ENCODE results near the gene SRPK1. TPM values are rescaled to one million over a fixed set of nuclear protein-coding genes. Genes with fewer than 3 reads are reported as not detected.

SRPK1 gene
- total RNA-seq = 100 to 1,000 TPM; 107 to 155 (median 110) TPM

DNA sequence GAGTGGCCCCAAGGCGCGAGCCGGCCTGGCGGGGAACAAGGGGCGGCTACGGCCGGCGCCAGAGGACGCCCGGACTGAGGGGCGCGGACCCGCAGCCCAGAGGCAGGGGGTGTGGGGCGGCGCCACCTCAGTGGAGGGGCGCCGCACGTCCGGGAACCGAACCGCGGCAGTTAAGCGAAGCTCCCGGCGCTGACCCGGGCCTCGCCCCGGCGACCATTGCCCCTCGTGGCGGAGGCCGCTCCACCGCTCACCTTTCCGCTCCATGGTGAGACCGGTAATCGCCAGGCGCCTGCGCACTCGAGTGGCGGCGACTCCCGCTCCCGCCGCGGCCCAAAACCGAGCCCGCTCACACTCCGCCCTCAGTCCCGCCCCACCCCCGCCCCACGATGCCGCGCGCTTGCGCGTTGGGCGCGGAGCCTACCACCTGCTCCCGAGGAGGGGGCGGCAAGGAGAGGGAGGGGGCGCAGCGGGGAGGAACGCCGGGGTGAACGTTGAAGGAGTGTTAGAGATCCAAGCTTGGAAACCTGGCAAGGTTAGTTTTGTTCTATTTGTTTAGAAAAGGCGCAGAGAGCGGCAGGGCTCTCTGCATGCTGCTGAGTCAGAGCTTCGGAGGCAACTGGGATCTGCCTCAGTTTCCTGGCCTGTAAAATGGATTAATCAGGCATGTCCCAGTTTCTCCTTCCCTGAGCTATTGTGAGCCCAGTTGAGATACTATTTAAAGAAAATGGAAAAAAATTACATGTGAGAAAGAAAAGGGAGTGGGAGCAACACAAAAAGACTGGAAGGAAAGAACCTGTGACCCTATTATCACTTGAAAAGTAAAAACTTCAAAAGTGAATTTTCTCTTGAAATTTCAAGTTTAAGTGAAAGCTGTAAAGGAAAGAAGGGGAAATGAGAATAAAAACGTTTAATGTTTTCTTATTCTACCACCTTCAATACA lies at the start of gene SRPK1:
Gene SRPK1, minus strand, starts transcription at position 306 of the 940 bp plus-strand sequence. Its CDS starts 42 bp downstream, at position 264.
- WGBS, 2 donors (ENCODE audit: low coverage in 1 of 2) = 0 to 1% methylated on average over 2 to 21 of the region's 69 CpGs
- peak within 1 kb of the TSS; percentile 93 to 98 (median 96) for H3K4me3 ChIP-seq
- H3K4me1 ChIP-seq = peaks cover 7 to 49% (median 39%) of the 10 kb centered on the region in 4 donors
- peak; percentile 94 for DNase-seq
- peak; percentile 88 to 93 (median 91) for TF ChIP-seq POLR2AphosphoS5 (IDR thresholded peaks at IDR 0.05)
- peak; percentile 81 for TF ChIP-seq POLR2A (IDR thresholded peaks at IDR 0.05)
- no peak for TF ChIP-seq EP300 (IDR thresholded peaks at IDR 0.05; ENCODE audit: low read depth)
- peak within 1 kb of the TSS; percentile 88 to 96 (median 92) for H3K27ac ChIP-seq
- no peaks in the 10 kb centered on the region for H3K36me3 ChIP-seq
- no peaks in the 10 kb centered on the region for H3K9me3 ChIP-seq
- H3K27me3 ChIP-seq = no peaks in the 10 kb centered on the region
- in situ Hi-C loops (cut with MboI; ENCODE audit: low pct_ligation_motif_present in 1 of 4, low pct_unique_long_range_greater_than_20kb in 1 of 4, low sequenced_read_pairs in 3 of 4) (no loop called here), intact Hi-C loops (cut with DNase I; ENCODE audit: low total_unique reads) (no loop called here)

GRCh38 chr6:35970181-35970580 lies 49.3 kb upstream of the SRPK1 start:
- peaks cover 0 to 23% (median 8%) of the 10 kb centered on the region in 4 donors for H3K4me1 ChIP-seq
- H3K27ac ChIP-seq = no peak overlapping the region
- in situ Hi-C loops (cut with MboI; ENCODE audit: low pct_ligation_motif_present in 1 of 4, low pct_unique_long_range_greater_than_20kb in 1 of 4, low sequenced_read_pairs in 3 of 4) = no loop called here
- no peak for TF ChIP-seq POLR2A (IDR thresholded peaks at IDR 0.05)
- no peak for TF ChIP-seq POLR2AphosphoS5 (IDR thresholded peaks at IDR 0.05)
- TF ChIP-seq EP300 (IDR thresholded peaks at IDR 0.05; ENCODE audit: low read depth) = no peak
- TF ChIP-seq, protein P1, sequence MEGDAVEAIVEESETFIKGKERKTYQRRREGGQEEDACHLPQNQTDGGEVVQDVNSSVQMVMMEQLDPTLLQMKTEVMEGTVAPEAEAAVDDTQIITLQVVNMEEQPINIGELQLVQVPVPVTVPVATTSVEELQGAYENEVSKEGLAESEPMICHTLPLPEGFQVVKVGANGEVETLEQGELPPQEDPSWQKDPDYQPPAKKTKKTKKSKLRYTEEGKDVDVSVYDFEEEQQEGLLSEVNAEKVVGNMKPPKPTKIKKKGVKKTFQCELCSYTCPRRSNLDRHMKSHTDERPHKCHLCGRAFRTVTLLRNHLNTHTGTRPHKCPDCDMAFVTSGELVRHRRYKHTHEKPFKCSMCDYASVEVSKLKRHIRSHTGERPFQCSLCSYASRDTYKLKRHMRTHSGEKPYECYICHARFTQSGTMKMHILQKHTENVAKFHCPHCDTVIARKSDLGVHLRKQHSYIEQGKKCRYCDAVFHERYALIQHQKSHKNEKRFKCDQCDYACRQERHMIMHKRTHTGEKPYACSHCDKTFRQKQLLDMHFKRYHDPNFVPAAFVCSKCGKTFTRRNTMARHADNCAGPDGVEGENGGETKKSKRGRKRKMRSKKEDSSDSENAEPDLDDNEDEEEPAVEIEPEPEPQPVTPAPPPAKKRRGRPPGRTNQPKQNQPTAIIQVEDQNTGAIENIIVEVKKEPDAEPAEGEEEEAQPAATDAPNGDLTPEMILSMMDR (IDR thresholded peaks at IDR 0.05) = no peak
- H3K36me3 ChIP-seq = no peaks in the 10 kb centered on the region
- H3K4me3 ChIP-seq = no peak overlapping the region
- WGBS, 2 donors (ENCODE audit: low coverage in 1 of 2) = 80 to 84% methylated on average over 4 of the region's 4 CpGs
- no peaks in the 10 kb centered on the region for H3K9me3 ChIP-seq
- no peak for DNase-seq
- no peaks in the 10 kb centered on the region for H3K27me3 ChIP-seq
- intact Hi-C loops (cut with DNase I; ENCODE audit: low total_unique reads) = no loop called here

GRCh38 chr6:35969646-35970045 lies 48.7 kb upstream of the SRPK1 start:
- Histone ChIP-seq H3K27ac (no peak overlapping the region), H3K27me3 (no peaks in the 10 kb centered on the region), H3K4me1 (peaks cover 0 to 23% (median 8%) of the 10 kb centered on the region in 4 donors), H3K9me3 (no peaks in the 10 kb centered on the region), H3K36me3 (no peaks in the 10 kb centered on the region), H3K4me3 (no peak overlapping the region)
- no peak for DNase-seq
- TF ChIP-seq POLR2A (IDR thresholded peaks at IDR 0.05) (no peak), POLR2AphosphoS5 (IDR thresholded peaks at IDR 0.05) (no peak), EP300 (IDR thresholded peaks at IDR 0.05; ENCODE audit: low read depth) (no peak)
- TF ChIP-seq, protein P1 (IDR thresholded peaks at IDR 0.05) = no peak
- in situ Hi-C loops (cut with MboI; ENCODE audit: low pct_ligation_motif_present in 1 of 4, low pct_unique_long_range_greater_than_20kb in 1 of 4, low sequenced_read_pairs in 3 of 4) = no loop called here
- intact Hi-C loops (cut with DNase I; ENCODE audit: low total_unique reads) = no loop called here

GRCh38 chr6:35968821-35969220 lies 47.9 kb upstream of the SRPK1 start:
- Histone ChIP-seq H3K27me3 (no peaks in the 10 kb centered on the region), H3K27ac (no peak overlapping the region), H3K4me3 (no peak overlapping the region), H3K36me3 (no peaks in the 10 kb centered on the region), H3K4me1 (peaks cover 0 to 21% (median 8%) of the 10 kb centered on the region in 4 donors), H3K9me3 (no peaks in the 10 kb centered on the region)
- intact Hi-C loops (cut with DNase I; ENCODE audit: low total_unique reads) = no loop called here
- TF ChIP-seq, protein P1 (IDR thresholded peaks at IDR 0.05) = no peak
- no peak for TF ChIP-seq POLR2A (IDR thresholded peaks at IDR 0.05)
- no peak for TF ChIP-seq EP300 (IDR thresholded peaks at IDR 0.05; ENCODE audit: low read depth)
- TF ChIP-seq POLR2AphosphoS5 (IDR thresholded peaks at IDR 0.05) = no peak
- in situ Hi-C loops (cut with MboI; ENCODE audit: low pct_ligation_motif_present in 1 of 4, low pct_unique_long_range_greater_than_20kb in 1 of 4, low sequenced_read_pairs in 3 of 4) = no loop called here
- 89 to 95% methylated on average over 2 to 4 of the region's 4 CpGs for WGBS, 2 donors (ENCODE audit: low coverage in 1 of 2)
- no peak for DNase-seq
